Measurements from ENCODE around the gene RGS9.

DNA sequence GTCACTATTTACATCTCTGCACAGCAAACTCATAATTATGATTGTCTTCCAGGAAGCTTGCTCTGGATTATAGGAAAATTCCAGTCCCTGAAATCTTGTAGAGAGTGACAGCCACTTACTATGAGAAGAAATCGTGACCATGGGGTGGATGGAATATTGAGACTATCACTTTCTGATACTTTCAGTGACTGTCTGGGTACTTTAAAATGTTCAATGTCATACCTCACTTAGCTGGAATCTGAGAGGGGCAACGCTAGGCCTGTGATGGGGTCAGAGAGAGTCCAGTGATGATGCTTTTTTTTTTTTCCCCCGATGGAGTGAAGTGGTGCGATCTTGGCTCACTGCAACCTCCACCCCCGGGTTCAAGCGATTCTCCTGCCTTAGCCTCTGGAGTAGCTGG, 32.2 kb upstream of the RGS9 start:
- TF ChIP-seq SP1 (IDR thresholded peaks at IDR 0.05) (no peak), ARNT (IDR thresholded peaks at IDR 0.05) (no peak), ZNF384 (IDR thresholded peaks at IDR 0.05) (no peak), BHLHE40 (IDR thresholded peaks at IDR 0.05; ENCODE audit: borderline replicate concordance) (no peak), FOXM1 (IDR thresholded peaks at IDR 0.05; ENCODE audit: borderline replicate concordance) (no peak), HDGF (IDR thresholded peaks at IDR 0.05; ENCODE audit: borderline replicate concordance) (no peak), FOXK2 (IDR thresholded peaks at IDR 0.05) (no peak), SUZ12 (IDR thresholded peaks at IDR 0.05) (no peak)

Measured in HEK293T (cell line).